Liver (tissue), 9 donors: Measurements from ENCODE around the gene BPIFA2. TPM values are rescaled to one million over a fixed set of nuclear protein-coding genes. Genes with fewer than 3 reads are reported as not detected.

ENCODE experiments used
- DNase-seq: peaks from one replicate; pipeline ENCODE4 v3.0.0-alpha.2; 2017; ENCODE audit warnings: low spot score
- H3K27ac ChIP-seq, 2 donors: one replicate each; pipeline ENCODE4 v1.7.0; 2013; ENCODE audit warnings: inconsistent platforms in 2 of 2, low read length in 2 of 2, control low read depth in 1 of 2, low read depth in 1 of 2, mild to moderate bottlenecking in 1 of 2
- H3K27me3 ChIP-seq, 4 donors: one replicate each; pipeline versions ENCODE4 v1.6.1 to v1.7.0; 2013; ENCODE audit warnings: low read length in 3 of 4, inconsistent platforms in 1 of 4, mild to moderate bottlenecking in 1 of 4, moderate library complexity in 1 of 4; ENCODE audit not compliant: control insufficient read depth in 4 of 4, insufficient read depth in 4 of 4
- H3K36me3 ChIP-seq, 4 donors: one replicate each; pipeline versions ENCODE4 v1.6.1 to v1.7.0; 2013; ENCODE audit warnings: low read length in 3 of 4, mild to moderate bottlenecking in 3 of 4, low read depth in 1 of 4, moderate library complexity in 1 of 4; ENCODE audit not compliant: control insufficient read depth in 4 of 4, insufficient read depth in 3 of 4
- H3K4me1 ChIP-seq, 4 donors: one replicate each; pipeline versions ENCODE4 v1.6.1 to v1.7.0; 2013; ENCODE audit warnings: low read length in 3 of 4, mild to moderate bottlenecking in 3 of 4, moderate library complexity in 1 of 4; ENCODE audit not compliant: control insufficient read depth in 4 of 4, insufficient read depth in 4 of 4
- H3K4me3 ChIP-seq, 3 donors: one replicate each; pipeline versions ENCODE4 v1.6.1 to v1.7.0; 2013; ENCODE audit warnings: low read length in 3 of 3, control low read depth in 1 of 3, low read depth in 1 of 3, mild to moderate bottlenecking in 1 of 3
- H3K9ac ChIP-seq, 2 donors: one replicate each; pipeline ENCODE4 v1.7.0; 2013; ENCODE audit warnings: low read length in 2 of 2, mild to moderate bottlenecking in 2 of 2, moderate library complexity in 2 of 2, control low read depth in 1 of 2, low read depth in 1 of 2
- H3K9me3 ChIP-seq, 4 donors: one replicate each; pipeline versions ENCODE4 v1.6.1 to v1.7.0; 2013; ENCODE audit warnings: low read length in 3 of 4; ENCODE audit not compliant: control insufficient read depth in 4 of 4
- ATF3 ChIP-seq: IDR thresholded peaks from 2 replicates; pipeline ENCODE4 v1.6.1; 2016; ENCODE audit warnings: antibody characterized with exemption
- CTCF ChIP-seq: fragments of 150-350 bp; IDR thresholded peaks from 2 replicates; pipeline ENCODE4 v1.5.1; 2017; ENCODE audit warnings: improper control_type of control experiment, low read depth, low read length; ENCODE audit not compliant: missing input control
- FOXA1 ChIP-seq: IDR thresholded peaks from 2 replicates; pipeline ENCODE4 v1.6.1; 2016; ENCODE audit warnings: antibody characterized with exemption
- GABPA ChIP-seq, 2 donors: IDR thresholded peaks in 1 of 2; conservative IDR thresholded peaks in 1 of 2; 2 replicates each; pipeline ENCODE4 v1.6.1; 2016; ENCODE audit warnings: antibody characterized with exemption in 2 of 2, mild to moderate bottlenecking in 1 of 2, moderate library complexity in 1 of 2
- HNF4A ChIP-seq, 2 donors: conservative IDR thresholded peaks; 2 replicates each; pipeline ENCODE4 v1.6.1; 2016; ENCODE audit warnings: antibody characterized with exemption in 2 of 2, mild to moderate bottlenecking in 2 of 2
- HNF4G ChIP-seq: IDR thresholded peaks from 2 replicates; pipeline ENCODE4 v1.6.1; 2016; ENCODE audit warnings: antibody characterized with exemption
- JUND ChIP-seq, 2 donors: IDR thresholded peaks; 2 replicates each; pipeline ENCODE4 v1.6.1; 2016; ENCODE audit warnings: antibody characterized with exemption in 2 of 2
- MAX ChIP-seq: IDR thresholded peaks from 2 replicates; pipeline ENCODE4 v1.6.1; 2016; ENCODE audit warnings: antibody characterized with exemption
- NR2F2 ChIP-seq: IDR thresholded peaks from 2 replicates; pipeline ENCODE4 v1.6.1; 2016; ENCODE audit warnings: antibody characterized with exemption
- RAD21 ChIP-seq, 2 donors: IDR thresholded peaks; 2 replicates each; pipeline ENCODE4 v1.6.1; 2016; ENCODE audit warnings: antibody characterized with exemption in 2 of 2, mild to moderate bottlenecking in 2 of 2
- REST ChIP-seq: IDR thresholded peaks from 2 replicates; pipeline ENCODE4 v1.6.1; 2016; ENCODE audit warnings: antibody characterized with exemption, mild to moderate bottlenecking
- RXRA ChIP-seq, 2 donors: IDR thresholded peaks; 2 replicates each; pipeline ENCODE4 v1.6.1; 2017 to 2018; ENCODE audit warnings: antibody characterized with exemption in 2 of 2, mild to moderate bottlenecking in 1 of 2
- SP1 ChIP-seq: IDR thresholded peaks from 2 replicates; pipeline ENCODE4 v1.6.1; 2018; ENCODE audit warnings: antibody characterized with exemption, mild to moderate bottlenecking
- TAF1 ChIP-seq: conservative IDR thresholded peaks from 2 replicates; pipeline ENCODE4 v1.6.1; 2016; ENCODE audit warnings: antibody characterized with exemption, mild to moderate bottlenecking
- YY1 ChIP-seq: IDR thresholded peaks from 2 replicates; pipeline ENCODE4 v1.6.1; 2016; ENCODE audit warnings: antibody characterized with exemption, mild to moderate bottlenecking
- ZBTB33 ChIP-seq: IDR thresholded peaks from 2 replicates; pipeline ENCODE4 v1.6.1; 2016; ENCODE audit warnings: antibody characterized with exemption
- WGBS: extraction: QIAGEN DNeasy Blood & Tissue Kit; methylation state at CpG from one replicate; pipeline ENCODE4 v1.1.7; 2013; 5-methylcytosine and 5-hydroxymethylcytosine counted together
- polyA plus RNA-seq, 2 donors: library from polyadenylated mRNA; stranded (reverse) in 1 of 2; unstranded in 1 of 2; fragments of 200-250 nt in 1 of 2; fragments of >200 nt in 1 of 2; fragmentation: Nextera tagmentation in 1 of 2; extraction: Ambion mirVana in 1 of 2; gene quantifications; one replicate each; pipeline versions ENCODE4 v1.2.1 to v1.2.3, GENCODE V29; 2013 to 2015
- total RNA-seq, 2 donors: library from RNA; depleted of rRNA; stranded (reverse); fragments of >200 nt; gene quantifications; one replicate each; pipeline ENCODE4 v1.2.3, GENCODE V29; 2014
- donor health status: healthy.
- donor health status: healthy.
- donor health status: healthy.
- donor health status: healthy.
- donor health status: healthy.

The BPIFA2 gene
- total and polyA plus RNA-seq, 4 donors = not detected

GRCh38 chr20:33133373-33133941 is 34.5 kb upstream of the BPIFA2 start:
- Histone ChIP-seq H3K9me3 (peaks cover 0 to 4% (median 2%) of the 10 kb centered on the region in 4 donors), H3K27ac (no peak overlapping the region), H3K36me3 (no peaks in the 10 kb centered on the region), H3K4me3 (no peak overlapping the region), H3K27me3 (no peaks in the 10 kb centered on the region), H3K9ac (no peak overlapping the region), H3K4me1 (peaks cover 0 to 4% (median under 1%) of the 10 kb centered on the region in 4 donors)
- 86% methylated on average over 11 of the region's 11 CpGs for WGBS
- no peak for TF ChIP-seq RAD21 (IDR thresholded peaks at IDR 0.05)
- TF ChIP-seq CTCF = no peak
- TF ChIP-seq NR2F2 = no peak
- no peak for TF ChIP-seq SP1
- TF ChIP-seq JUND (IDR thresholded peaks at IDR 0.05) = no peak
- TF ChIP-seq REST = no peak
- TF ChIP-seq GABPA (IDR thresholded peaks at IDR 0.05 in 1 of 2, conservative IDR thresholded peaks at IDR 0.05 in 1 of 2) = no peak
- TF ChIP-seq FOXA1 = no peak
- no peak for TF ChIP-seq HNF4A (conservative IDR thresholded peaks at IDR 0.05)
- no peak for TF ChIP-seq HNF4G
- no peak for TF ChIP-seq ZBTB33
- TF ChIP-seq MAX = no peak
- no peak for TF ChIP-seq RXRA (IDR thresholded peaks at IDR 0.05)
- DNase-seq = no peak

GRCh38 chr20:33137195-33137594 is 30.8 kb upstream of the BPIFA2 start:
- Histone ChIP-seq H3K27ac (no peak overlapping the region), H3K27me3 (no peaks in the 10 kb centered on the region), H3K36me3 (no peaks in the 10 kb centered on the region), H3K4me3 (no peak overlapping the region), H3K9ac (no peak overlapping the region), H3K9me3 (peaks cover 0 to 4% (median 2%) of the 10 kb centered on the region in 4 donors), H3K4me1 (no peaks in the 10 kb centered on the region)
- no peak for DNase-seq
- WGBS = 82% methylated on average over 3 of the region's 3 CpGs
- no peak for TF ChIP-seq CTCF
- TF ChIP-seq YY1 = no peak
- no peak for TF ChIP-seq FOXA1
- no peak for TF ChIP-seq TAF1
- TF ChIP-seq RAD21 (IDR thresholded peaks at IDR 0.05) = no peak
- no peak for TF ChIP-seq RXRA (IDR thresholded peaks at IDR 0.05)
- no peak for TF ChIP-seq NR2F2
- TF ChIP-seq HNF4A (conservative IDR thresholded peaks at IDR 0.05) = no peak
- no peak for TF ChIP-seq MAX
- TF ChIP-seq SP1 = no peak
- TF ChIP-seq REST = no peak
- TF ChIP-seq GABPA (IDR thresholded peaks at IDR 0.05 in 1 of 2, conservative IDR thresholded peaks at IDR 0.05 in 1 of 2) = no peak
- TF ChIP-seq ATF3 = no peak
- no peak for TF ChIP-seq HNF4G
